K562 (cell line): ENCODE data around the gene CRAT. TPM values are rescaled to one million over a fixed set of nuclear protein-coding genes. Genes with fewer than 3 reads are reported as not detected.

Experiments used
- ATAC-seq: fragments of 200-7000 bp; cut with Tn5 transposase; 3 replicates; pipeline ENCODE4 v1.9.1; 2020; ENCODE audit warnings: moderate library complexity
- BruUV-seq: library from RNA; stranded (reverse); fragments of 400-500 nt; replicated peaks from 2 replicates; lab custom pipeline; 2021; lab: Mats Ljungman, UMichigan
- CTCF ChIA-PET: fragments of 300-600 bp; formaldehyde crosslinking; extraction: SDS; loops from one replicate; lab custom pipeline; 2021; ENCODE audit warnings: low intra/inter-chr PET ratio; lab: Yijun Ruan, JAX
- POLR2A ChIA-PET: fragments of 300-600, 350-650 bp; sonication (Branson Sonifier 250); formaldehyde crosslinking; extraction: SDS; loops from one replicate; lab custom pipeline; 2021; ENCODE audit warnings: antibody characterized with exemption, inconsistent platforms; lab: Yijun Ruan, JAX
- DNase-seq, 4 experiments: peaks; one replicate each; pipeline versions ENCODE4 v3.0.0 to v3.0.0-alpha.2; 2011 to 2018; ENCODE audit warnings: low spot score in 3 of 4, mixed read lengths in 3 of 4; ENCODE audit errors: extremely low read depth in 1 of 4
- FAIRE-seq: peaks from 2 replicates; lab custom pipeline; 2011; peaks lifted over from hg19 to GRCh38; lab: Jason Lieb, UNC
- H2AFZ ChIP-seq: 2 replicates; pipeline ENCODE4 v1.6.0; 2011; ENCODE audit warnings: low read depth, low read length, control low read depth, inconsistent platforms
- H3K27ac ChIP-seq: fragments of 200-600 bp; 3 replicates; pipeline ENCODE4 v1.8.0; 2011; ENCODE audit warnings: low read depth, mild to moderate bottlenecking, control low read depth, inconsistent platforms, low read length, moderate library complexity, mixed read lengths; ENCODE audit errors: extremely low read depth
- H3K27me3 ChIP-seq, 2 experiments: fragments of 300-600 bp in 1 of 2; 2 replicates in 1 of 2; 3 replicates in 1 of 2; pipeline versions ENCODE4 v1.6.0 to v1.8.0; 2011; ENCODE audit warnings: inconsistent platforms in 2 of 2, low read length in 2 of 2, mild to moderate bottlenecking in 1 of 2, mixed read lengths in 1 of 2, moderate library complexity in 1 of 2; ENCODE audit not compliant: control insufficient read depth in 2 of 2, insufficient read depth in 2 of 2
- H3K36me3 ChIP-seq: fragments of 300-600 bp; 3 replicates; pipeline ENCODE4 v1.8.0; 2011; ENCODE audit warnings: mild to moderate bottlenecking, low read length, inconsistent platforms; ENCODE audit not compliant: control insufficient read depth, insufficient read depth
- H3K4me1 ChIP-seq, 2 experiments: fragments of 200-600 bp in 1 of 2; replicated peaks in 1 of 2; 2 replicates in 1 of 2; 3 replicates in 1 of 2; pipeline versions ENCODE4 v1.5.1 to v1.8.0; 2011; ENCODE audit warnings: inconsistent platforms in 2 of 2, low read length in 2 of 2, mild to moderate bottlenecking in 1 of 2, mixed read lengths in 1 of 2, moderate library complexity in 1 of 2; ENCODE audit not compliant: control insufficient read depth in 2 of 2, insufficient read depth in 2 of 2
- H3K4me2 ChIP-seq: 2 replicates; pipeline ENCODE4 v1.6.1; 2011; ENCODE audit warnings: low read length, control low read depth, inconsistent platforms, mixed read lengths; ENCODE audit not compliant: insufficient read depth
- H3K4me3 ChIP-seq: fragments of 200-600 bp; sonication (generic), shearing (Covaris generic); 2 replicates; pipeline ENCODE4 v1.5.1; 2016; ENCODE audit warnings: control low read depth, inconsistent platforms
- H3K79me2 ChIP-seq: fragments of 200-600 bp; 3 replicates; pipeline ENCODE4 v1.8.0; 2011; ENCODE audit warnings: low read length, inconsistent platforms; ENCODE audit not compliant: control insufficient read depth, insufficient read depth
- H3K9ac ChIP-seq, 2 experiments: 2 replicates each; pipeline versions ENCODE4 v1.6.0 to v1.6.1; 2011; ENCODE audit warnings: low read depth in 2 of 2, low read length in 2 of 2, control low read depth in 1 of 2, inconsistent platforms in 1 of 2, mild to moderate bottlenecking in 1 of 2, mixed read lengths in 1 of 2; ENCODE audit not compliant: insufficient read depth in 1 of 2
- H3K9me1 ChIP-seq: one replicate; pipeline ENCODE4 v1.6.0; 2011; ENCODE audit warnings: inconsistent platforms, mild to moderate bottlenecking, low read length, moderate library complexity; ENCODE audit not compliant: control insufficient read depth, insufficient read depth
- H3K9me3 ChIP-seq: replicated peaks from 2 replicates; pipeline ENCODE4 v1.5.1; 2011; ENCODE audit warnings: low read depth, low read length, inconsistent platforms; ENCODE audit not compliant: control insufficient read depth, insufficient read depth
- H4K20me1 ChIP-seq: replicated peaks from 2 replicates; pipeline ENCODE4 v1.6.1; 2011; ENCODE audit warnings: low read length, inconsistent platforms, mixed read lengths; ENCODE audit not compliant: control insufficient read depth, insufficient read depth
- EGR1 ChIP-seq: fragments of 450-650 bp; conservative IDR thresholded peaks from 2 replicates; pipeline ENCODE4 v1.6.1; 2017; ENCODE audit warnings: mild to moderate bottlenecking
- POLR2G ChIP-seq: fragments of 200-400 bp; formaldehyde crosslinking; IDR thresholded peaks from 2 replicates; pipeline ENCODE4 v1.6.1; 2017; ENCODE audit warnings: low read depth, mild to moderate bottlenecking, antibody characterized with exemption, low read length, moderate library complexity
- PPARD ChIP-seq: fragments of 250-450 bp; sonication (Bioruptor Pico); IDR thresholded peaks from 2 replicates; pipeline ENCODE4 v1.8.0; 2022; ENCODE audit warnings: inconsistent platforms, mild to moderate bottlenecking, moderate library complexity
- ZBTB17 ChIP-seq: fragments of 450-650 bp; formaldehyde crosslinking; IDR thresholded peaks from 2 replicates; pipeline ENCODE4 v1.4.0; 2020; ENCODE audit warnings: mild to moderate bottlenecking
- ZNF121 ChIP-seq: sonication (generic); formaldehyde crosslinking; conservative IDR thresholded peaks from 2 replicates; pipeline ENCODE4 v1.8.0; 2022; ENCODE audit warnings: missing genetic modification reagents
- WGBS: fragments of 100-300 bp; shearing (Covaris generic); methylation state at CpG from one replicate; pipeline ENCODE4 v1.1.6; 2016; ENCODE audit warnings: low coverage, mixed read lengths; ENCODE audit not compliant: insufficient coverage; ENCODE audit errors: missing lambda C conversion rate; 5-methylcytosine and 5-hydroxymethylcytosine counted together
- in situ Hi-C: fragments of 300-500 bp; cut with MboI; formaldehyde crosslinking; loops from 4 replicates; pipeline ENCODE4 v1.15.0; 2018; ENCODE audit warnings: inconsistent platforms, mixed read lengths
- intact Hi-C: fragments of 100-400 bp; cut with micrococcal nuclease; formaldehyde crosslinking; loops from 2 replicates; pipeline ENCODE4 v1.14.2; 2022
- polyA plus RNA-seq, 8 experiments: library from polyadenylated mRNA; depleted of rRNA in 4 of 8; stranded (reverse) in 5 of 8; unstranded in 3 of 8; fragments of >200 nt; fragmentation: Nextera tagmentation in 2 of 8; fragmentation: Illumina TruSeq in 1 of 8; extraction: Ambion mirVana in 2 of 8; extraction: Trizol in 1 of 8; gene quantifications; 2 replicates each; pipeline versions ENCODE4 v1.2.1 to v1.2.3, GENCODE V29; 2011 to 2014; ENCODE audit warnings: inconsistent platforms in 1 of 8, missing spikeins in 1 of 8
- total RNA-seq, 7 experiments: library from RNA; depleted of rRNA in 6 of 7; stranded (reverse); fragments of >200 nt in 6 of 7; fragmentation: Illumina TruSeq in 2 of 7; extraction: Trizol in 2 of 7; gene quantifications; 2 replicates each; pipeline versions ENCODE4 v1.2.1 to v1.2.3, GENCODE V29; 2011 to 2021; ENCODE audit warnings: low replicate concordance in 1 of 7

CRAT gene
- total and polyA plus RNA-seq, 9 of the 15 experiments (the other 6 are each of a cell fraction or from before 2014, with no cell fraction given) = 0.20 to 13.8 (median 5.4) TPM

DNA sequence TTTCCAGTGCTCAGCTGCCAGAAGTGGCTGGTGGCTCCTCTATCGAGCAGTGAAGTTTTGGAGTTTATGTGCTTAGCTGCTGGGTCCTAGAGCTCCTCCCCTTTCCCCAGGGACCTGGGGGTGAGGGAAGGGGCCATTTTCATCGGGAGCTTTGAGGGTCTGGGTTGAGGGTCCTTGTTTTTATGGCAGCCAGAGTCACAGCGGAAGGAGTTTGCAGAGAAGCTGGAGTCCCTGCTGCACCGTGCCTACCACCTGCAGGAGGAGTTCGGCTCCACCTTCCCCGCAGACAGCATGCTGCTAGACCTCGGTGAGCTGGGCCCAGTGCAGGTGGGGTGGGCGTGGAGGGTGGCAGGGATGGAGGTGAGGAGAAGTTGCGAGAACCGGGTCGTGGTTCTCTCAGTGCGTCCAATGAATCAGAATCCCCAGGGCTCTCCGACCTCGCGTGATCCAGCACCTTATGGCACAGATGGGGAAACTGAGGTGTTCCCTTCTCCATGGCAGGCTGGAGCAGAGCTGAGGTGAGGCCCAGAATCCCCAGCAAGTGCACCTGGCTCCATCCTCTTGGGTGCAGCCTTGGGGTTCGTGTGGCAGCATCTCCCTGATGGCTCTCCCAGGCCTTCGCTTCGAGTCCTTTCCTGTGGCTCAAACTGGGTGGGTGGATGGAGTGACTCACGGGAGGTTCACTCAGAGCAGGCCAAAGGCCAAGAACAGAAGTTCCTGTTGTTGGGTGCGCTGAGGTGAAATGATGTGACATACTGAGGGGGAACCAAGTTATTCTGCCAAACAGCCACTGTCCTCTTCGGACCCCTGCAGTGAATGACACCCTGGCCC is 51.4 kb downstream of the CRAT start:
- intact Hi-C loops (no loop called here), in situ Hi-C loops (no loop called here)
- Histone ChIP-seq H3K9me3 (no peaks in the 10 kb centered on the region), H3K4me2 (no peak overlapping the region), H3K4me1 (peaks cover 0 to 12% of the 10 kb centered on the region in 2 experiments; a peak in 2 of 5 replicates), H3K36me3 (peaks cover 71% of the 10 kb centered on the region; the same call in 2 of the 3 replicates), H3K9me1 (no peaks in the 10 kb centered on the region), H2AFZ (no peak overlapping the region), H3K27ac (no peak overlapping the region), H4K20me1 (no peaks in the 10 kb centered on the region), H3K79me2 (no peaks in the 10 kb centered on the region), H3K27me3 (no peaks in the 10 kb centered on the region), H3K9ac (peak overlapping the region in 1 of 2 experiments; percentile 68; a peak in 2 of 4 replicates), H3K4me3 (no peak overlapping the region)
- ChIA-PET CTCF (no interaction called here), POLR2A (interaction anchor here (1.1 to 1.8 kb wide), 4 partner anchors 8 to 23 kb away, joined by 4 to 7 read pairs (median 6); partner anchors contain the start of gene MIGA2)
- DNase-seq (peak in 1 of 4 experiments; percentile 14), FAIRE-seq (no peak), ATAC-seq (no peak)
- TF ChIP-seq POLR2G = 0 out of 2 replicates have a peak, but pooled peaks have one; percentile 2
- TF ChIP-seq EGR1 = peak; percentile 65; the same call in 1 of the 2 replicates
- TF ChIP-seq ZNF121 (CRISPR knock-in tag) = no peak
- TF ChIP-seq ZBTB17 (CRISPR knock-in tag) = no peak
- no peak for TF ChIP-seq PPARD (CRISPR knock-in tag)
- BruUV-seq = no TSS peak
- WGBS = 80% methylated on average over 21 of the region's 21 CpGs
